NT2/D1 (cell line): ENCODE results near the gene PSMB11.
A peak's percentile ranks its signal among the peaks of the same experiment; 100 is the strongest.

Experiments used
- DNase-seq: peaks from one replicate; pipeline ENCODE4 v3.0.0-alpha.2; 2011; ENCODE audit warnings: low read depth, low spot score
- H3K27me3 ChIP-seq: 2 replicates; pipeline ENCODE4 v1.6.0; 2011; ENCODE audit warnings: mild to moderate bottlenecking; ENCODE audit not compliant: insufficient read length, insufficient read depth
- H3K36me3 ChIP-seq: 2 replicates; pipeline ENCODE4 v1.6.1; 2011; ENCODE audit warnings: mild to moderate bottlenecking, low read length, mixed read lengths; ENCODE audit not compliant: insufficient read depth, insufficient read length
- H3K4me1 ChIP-seq: 2 replicates; pipeline ENCODE4 v1.5.1; 2011; ENCODE audit not compliant: insufficient read depth, insufficient read length
- H3K4me3 ChIP-seq: 2 replicates; pipeline ENCODE4 v1.5.1; 2011; ENCODE audit warnings: low read depth; ENCODE audit not compliant: insufficient read length
- H3K9ac ChIP-seq: 2 replicates; pipeline ENCODE4 v1.6.0; 2011; ENCODE audit warnings: low read depth; ENCODE audit not compliant: insufficient read length
- H3K9me3 ChIP-seq: 2 replicates; pipeline ENCODE4 v1.5.1; 2011; ENCODE audit warnings: mild to moderate bottlenecking, low read length; ENCODE audit not compliant: insufficient read depth
- SUZ12 ChIP-seq: IDR thresholded peaks from 2 replicates; pipeline ENCODE4 v1.6.1; 2011; ENCODE audit not compliant: insufficient read length, insufficient read depth; ENCODE audit errors: extremely low read depth
- YY1 ChIP-seq: IDR thresholded peaks from 2 replicates; pipeline ENCODE4 v1.6.1; 2011; ENCODE audit not compliant: insufficient read length, insufficient read depth
- ZNF274 ChIP-seq: IDR thresholded peaks from 2 replicates; pipeline ENCODE4 v1.6.1; 2011; ENCODE audit warnings: mild to moderate bottlenecking, low read depth, low read length

Gene PSMB11

GRCh38 chr14:23066855-23067744 lies 25.1 kb downstream of the PSMB11 start:
- peaks cover 79% of the 10 kb centered on the region for H3K36me3 ChIP-seq
- no peak for DNase-seq
- TF ChIP-seq SUZ12 (no peak), ZNF274 (no peak), YY1 (no peak)

DNA sequence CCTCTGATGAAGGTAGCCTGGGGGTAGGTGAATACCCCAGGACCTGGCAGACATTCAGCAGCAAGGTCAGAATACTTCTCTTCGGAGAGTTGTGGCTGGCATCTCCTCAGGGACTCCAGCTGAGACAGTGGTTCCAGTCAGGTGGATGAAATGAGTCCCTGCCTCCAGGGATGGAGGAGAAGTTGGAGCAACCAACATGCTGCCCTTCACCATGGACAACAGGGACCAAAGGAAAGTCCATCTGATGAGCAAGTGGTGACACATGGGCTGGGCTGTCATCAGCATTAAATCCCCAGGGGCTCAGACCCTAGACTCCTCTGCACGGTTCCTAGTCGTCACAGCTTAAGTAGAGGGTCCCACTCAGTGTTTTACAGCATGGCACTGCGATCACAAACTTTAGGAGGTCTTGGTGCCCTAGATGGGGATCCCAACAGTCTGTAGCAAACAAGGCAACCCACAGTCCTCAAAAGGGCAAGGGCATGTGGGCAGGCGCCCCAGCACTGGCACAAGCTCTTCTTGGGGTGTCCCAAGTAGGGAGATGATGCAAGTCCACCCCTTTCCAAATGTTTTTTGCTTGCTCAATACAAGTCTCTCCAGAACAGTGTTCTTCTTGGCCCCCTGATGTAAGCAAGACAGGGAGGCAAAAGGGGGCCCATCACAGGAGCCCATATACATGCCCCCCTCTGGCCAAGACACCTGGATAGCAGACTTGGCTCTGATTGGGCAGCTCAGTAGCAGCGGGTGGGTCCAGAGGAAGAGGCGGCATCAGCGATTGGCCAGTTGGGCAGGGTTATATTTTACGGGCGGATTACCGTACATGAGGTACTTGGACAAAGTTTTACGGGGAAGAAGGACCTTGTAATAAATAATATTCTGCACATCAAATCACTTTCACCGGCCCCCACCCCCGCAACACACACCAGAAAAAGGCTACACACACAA lies 26.1 kb downstream of the PSMB11 start:
- Histone ChIP-seq H3K9me3 (no peaks in the 10 kb centered on the region), H3K36me3 (peaks cover 78% of the 10 kb centered on the region), H3K4me1 (peaks cover 24% of the 10 kb centered on the region), H3K27me3 (no peaks in the 10 kb centered on the region), H3K9ac (no peak overlapping the region), H3K4me3 (no peak overlapping the region)
- DNase-seq: no peak
- TF ChIP-seq SUZ12 (no peak), YY1 (no peak), ZNF274 (no peak)

More at GRCh38 chr14:23066855-23067744, 25.1 kb downstream of the PSMB11 start:
- H3K9me3 ChIP-seq: no peaks in the 10 kb centered on the region
- H3K9ac ChIP-seq: no peak overlapping the region
- H3K4me1 ChIP-seq: peaks cover 29% of the 10 kb centered on the region
- no peaks in the 10 kb centered on the region for H3K27me3 ChIP-seq
- H3K4me3 ChIP-seq: no peak overlapping the region

DNA sequence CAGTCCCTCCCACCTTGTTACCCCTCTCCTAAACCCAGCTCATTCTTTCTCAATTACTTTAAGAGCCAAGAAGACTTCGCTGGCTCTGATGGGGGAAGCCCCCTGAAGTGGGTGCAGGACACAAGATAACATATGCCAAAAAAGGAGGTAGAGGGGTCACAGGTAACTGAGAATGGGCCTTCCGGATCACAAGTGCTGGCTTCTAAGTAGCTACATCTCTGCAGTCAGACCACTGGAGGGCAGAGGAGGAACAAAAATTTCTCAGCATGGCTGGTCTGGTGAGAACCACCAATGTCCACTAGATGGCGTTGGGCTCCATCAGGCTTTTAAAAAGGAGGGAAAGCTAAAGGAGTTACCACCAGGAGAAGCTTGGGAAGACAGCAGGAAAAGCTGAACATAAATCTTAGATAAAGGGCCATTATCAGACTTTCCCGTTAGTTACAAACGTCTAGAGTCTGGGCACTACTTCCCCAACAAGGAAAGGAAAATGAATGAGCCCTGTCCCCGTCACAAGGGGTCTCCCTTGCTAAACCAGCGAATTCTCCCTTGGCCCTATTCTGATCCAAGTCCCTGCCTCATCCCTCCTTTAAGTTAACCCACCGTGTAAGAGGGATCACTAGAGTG lies 26.9 kb downstream of the PSMB11 start:
- H3K4me1 ChIP-seq: peaks cover 24% of the 10 kb centered on the region
- H3K4me3 ChIP-seq: no peak overlapping the region
- peaks cover 77% of the 10 kb centered on the region for H3K36me3 ChIP-seq
- H3K27me3 ChIP-seq: no peaks in the 10 kb centered on the region
- H3K9ac ChIP-seq: peak overlapping the region; percentile 27
- TF ChIP-seq SUZ12 (no peak), ZNF274 (no peak), YY1 (no peak)
- H3K9me3 ChIP-seq: no peaks in the 10 kb centered on the region
- DNase-seq: peak; percentile 72

DNA sequence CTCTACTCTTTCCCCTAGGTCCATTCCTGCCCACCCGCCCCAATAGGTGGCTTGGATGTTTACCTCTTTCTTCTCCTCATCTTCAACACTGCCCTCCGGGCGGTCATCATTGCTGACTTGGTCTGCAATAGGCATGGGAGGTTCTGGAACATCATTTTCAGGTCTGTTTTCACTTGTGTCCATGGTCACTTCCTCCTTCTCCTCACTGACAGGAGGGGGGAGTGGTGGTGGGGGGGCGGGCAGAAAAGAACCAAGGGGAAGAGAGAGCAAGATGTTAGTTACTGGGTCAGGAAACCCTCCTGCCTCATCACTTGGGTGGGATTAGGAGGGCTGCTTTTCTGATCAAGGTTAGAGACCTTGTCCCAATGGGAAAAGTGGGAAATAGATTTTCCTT lies 27.4 kb downstream of the PSMB11 start:
- H3K4me3 ChIP-seq: peak overlapping the region; percentile 15
- peaks cover 24% of the 10 kb centered on the region for H3K4me1 ChIP-seq
- no peak for TF ChIP-seq SUZ12
- TF ChIP-seq ZNF274: no peak
- no peak for TF ChIP-seq YY1
- peaks cover 77% of the 10 kb centered on the region for H3K36me3 ChIP-seq
- no peaks in the 10 kb centered on the region for H3K9me3 ChIP-seq
- H3K9ac ChIP-seq: peak overlapping the region; percentile 27
- H3K27me3 ChIP-seq: no peaks in the 10 kb centered on the region
- no peak for DNase-seq

GRCh38 chr14:23070262-23071129 lies 28.5 kb downstream of the PSMB11 start:
- Histone ChIP-seq H3K9ac (peak overlapping the region; percentile 91), H3K4me3 (peak overlapping the region; percentile 84), H3K27me3 (no peaks in the 10 kb centered on the region), H3K4me1 (peaks cover 24% of the 10 kb centered on the region), H3K9me3 (no peaks in the 10 kb centered on the region), H3K36me3 (peaks cover 76% of the 10 kb centered on the region)
- TF ChIP-seq ZNF274 (no peak), YY1 (no peak), SUZ12 (no peak)
- DNase-seq: no peak

DNA sequence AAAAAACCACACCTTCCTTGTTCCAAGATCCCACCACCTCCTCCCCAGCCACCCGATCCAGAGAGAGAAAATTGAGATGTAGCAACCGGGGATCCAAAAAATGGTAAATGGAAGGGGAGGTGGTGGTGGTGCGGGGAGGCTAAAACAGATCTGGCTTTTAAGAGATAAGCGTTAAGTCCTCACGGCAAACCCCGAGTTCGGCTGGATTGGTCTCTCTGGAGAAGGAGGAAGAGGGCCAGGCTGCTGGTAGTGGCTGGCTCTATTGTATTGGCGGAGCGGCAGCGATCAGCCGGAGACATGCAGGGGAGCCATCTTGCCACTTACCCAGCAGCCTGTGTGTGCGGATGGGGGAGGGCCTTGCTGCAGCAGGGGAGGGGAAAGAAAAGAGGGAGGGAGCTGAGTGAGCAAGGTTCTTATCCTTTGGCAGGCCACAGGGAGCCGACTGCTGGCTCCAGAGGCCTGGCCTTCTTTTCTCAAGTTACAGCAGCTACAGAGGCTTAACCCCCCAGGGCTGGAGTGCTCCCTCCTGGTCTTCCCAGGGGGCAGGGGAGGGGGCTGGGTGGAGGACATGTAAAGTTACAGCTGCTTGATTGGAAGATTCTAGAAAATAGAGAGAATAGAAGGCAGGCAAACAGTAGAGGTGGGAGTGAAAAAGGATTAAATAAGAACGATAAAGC lies 29.4 kb downstream of the PSMB11 start:
- Histone ChIP-seq H3K36me3 (peaks cover 76% of the 10 kb centered on the region), H3K9ac (peak overlapping the region; percentile 91), H3K9me3 (no peaks in the 10 kb centered on the region), H3K4me3 (peak overlapping the region; percentile 84), H3K4me1 (peaks cover 23% of the 10 kb centered on the region), H3K27me3 (no peaks in the 10 kb centered on the region)
- DNase-seq: peak; percentile 87
- no peak for TF ChIP-seq SUZ12
- TF ChIP-seq YY1: peak; percentile 80
